Activated CD4-positive, alpha-beta T cell treated with anti-CD3 and anti-CD28 coated beads, Interleukin-2, Interleukin-6, amounts not matched to agents 100 ng/mL and 50 ng/mL, durations not matched to agents 16 hours and 8 hours (primary cell): ENCODE data around the gene GCSAM.

Source experiments
- DNase-seq: peaks from one replicate; pipeline ENCODE4 v3.0.0-alpha.2; 2020

The GCSAM gene

DNA sequence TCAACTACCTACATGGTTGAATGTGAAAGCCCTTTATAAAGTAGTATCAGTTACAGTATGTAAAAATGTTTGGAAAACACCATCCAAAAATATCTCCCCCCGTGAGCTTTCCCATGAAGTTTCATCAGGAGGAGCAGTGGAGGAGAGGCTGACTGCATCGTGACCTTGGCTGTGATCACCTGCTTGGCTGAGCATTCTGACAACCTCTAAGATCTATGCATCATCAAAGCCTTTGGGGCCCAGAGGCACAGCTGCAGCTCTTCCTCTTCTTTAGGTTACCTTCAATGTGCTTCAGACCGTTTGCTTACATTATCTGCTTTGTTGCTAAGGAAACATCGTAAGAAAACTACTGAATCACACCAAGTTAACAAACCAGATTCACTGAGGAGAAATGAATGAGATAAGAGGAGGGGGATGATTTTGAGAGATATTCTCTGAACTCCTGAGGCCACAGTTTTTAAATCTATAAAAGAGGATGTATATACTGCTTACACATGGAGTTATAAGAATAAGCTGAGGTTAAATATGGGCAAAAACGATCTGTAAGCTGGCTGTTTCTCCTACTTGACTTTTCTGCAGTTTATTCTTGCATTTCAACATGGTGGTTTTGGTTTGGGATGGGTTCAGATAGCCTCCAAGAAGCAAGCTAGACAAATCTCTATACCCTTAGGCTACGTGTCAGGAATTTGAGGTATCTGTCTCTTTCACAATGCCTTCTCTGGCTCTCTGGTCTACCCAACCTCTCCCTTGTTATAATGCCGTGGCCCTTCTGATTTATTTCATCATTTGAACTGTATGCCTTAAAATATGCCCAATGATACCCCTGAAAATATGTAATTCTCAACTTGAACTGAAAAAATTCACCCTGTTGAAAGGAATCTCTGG lies 4.0 kb downstream of the GCSAM start:
- DNase-seq: peak; percentile 58

DNA sequence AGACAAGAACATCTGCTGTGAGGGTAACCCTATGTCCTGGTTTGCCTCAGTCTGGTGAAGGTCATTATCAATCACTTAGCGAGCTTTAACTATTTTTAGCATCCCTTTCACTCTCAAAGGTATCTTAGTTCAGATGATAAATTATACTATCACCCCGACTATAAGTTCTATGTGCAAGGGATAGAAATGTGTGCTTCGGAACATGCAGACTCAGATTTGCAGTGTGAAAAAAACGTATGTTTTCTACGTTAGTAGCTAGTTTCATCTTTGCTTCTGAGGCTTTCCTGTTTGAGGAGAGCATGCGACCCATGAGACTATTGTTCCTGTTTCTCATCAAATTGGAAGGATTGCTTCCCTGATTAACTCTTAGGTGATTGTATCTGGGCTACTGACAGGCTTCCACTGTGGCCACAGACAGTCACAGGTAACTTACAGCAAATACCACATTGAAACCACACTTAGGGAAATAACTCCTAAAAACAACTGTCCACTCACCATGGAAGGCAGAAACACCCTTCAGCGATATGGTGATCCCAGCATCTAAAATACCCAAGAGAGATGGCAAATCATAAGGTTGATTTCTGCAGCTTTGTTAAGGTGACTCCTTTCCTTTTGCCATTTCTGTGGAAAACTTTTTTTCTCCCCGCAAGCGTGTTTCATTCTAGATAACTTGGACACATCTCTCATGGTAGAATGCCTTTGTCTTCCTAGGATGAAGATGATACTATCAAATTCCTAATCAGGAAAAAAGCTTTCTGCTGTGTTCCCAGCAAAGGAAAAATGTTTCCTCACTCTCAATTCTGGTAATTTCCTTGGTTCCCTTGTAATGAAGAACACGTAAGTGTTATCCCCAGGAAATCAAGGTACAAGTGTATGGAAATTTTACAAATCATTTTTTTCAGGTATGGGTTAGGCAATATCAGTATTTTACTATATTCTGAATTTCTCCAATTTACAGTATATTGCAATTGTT lies 5.2 kb downstream of the GCSAM start:
- DNase-seq: peak; percentile 39

DNA sequence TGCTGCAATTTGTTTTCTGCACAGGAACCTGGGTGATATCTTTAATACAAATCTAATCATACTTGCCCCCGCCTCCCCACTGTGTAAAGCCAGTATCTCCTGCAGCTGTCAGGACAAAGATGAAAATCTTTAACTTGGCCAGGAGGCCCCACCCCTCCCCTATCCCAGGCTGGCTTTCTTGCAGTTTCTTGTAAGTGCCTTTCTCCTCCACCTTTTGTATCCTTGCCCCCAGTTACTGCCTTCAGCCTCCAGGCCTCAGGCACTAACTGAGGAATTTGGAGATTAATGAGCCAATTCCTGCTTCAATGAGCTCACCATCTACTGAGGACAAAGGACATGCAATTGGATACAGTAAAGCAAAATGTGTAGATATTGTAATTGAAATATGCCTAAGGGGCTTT lies 6.5 kb downstream of the GCSAM start:
- DNase-seq: no peak

DNA sequence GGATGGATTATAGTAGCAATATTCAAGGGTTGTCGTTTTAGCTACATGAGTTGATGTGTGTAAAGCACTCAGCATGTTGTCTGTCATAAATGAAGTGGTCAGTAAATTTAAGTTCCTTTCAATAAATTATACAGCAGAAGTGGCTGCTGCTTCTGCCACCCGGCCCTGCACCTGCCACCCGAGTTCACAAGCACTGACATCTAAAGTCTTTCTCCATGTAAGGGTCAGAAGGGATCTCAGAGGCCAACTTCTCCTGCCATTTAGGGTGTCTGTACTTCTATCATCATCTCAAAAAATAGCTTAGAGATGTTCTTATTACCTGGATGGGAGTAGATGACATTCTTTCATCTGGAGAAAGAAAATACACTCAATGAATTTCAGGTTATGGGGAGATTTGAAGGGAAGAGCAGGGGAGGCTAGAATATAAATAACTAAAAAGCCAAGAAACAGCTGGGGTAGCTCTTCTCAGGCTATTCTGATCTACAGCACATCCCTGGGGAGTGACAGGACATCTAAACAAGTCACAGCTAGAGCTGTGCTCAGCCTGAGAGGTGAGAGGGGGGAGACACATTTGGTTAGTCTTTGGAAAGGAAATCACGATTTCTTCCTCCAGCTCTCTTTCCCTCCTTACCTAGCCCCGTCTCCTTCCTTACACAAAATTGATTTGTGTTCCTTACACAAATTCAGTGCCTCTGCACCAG lies 8.0 kb downstream of the GCSAM start:
- DNase-seq: no peak

DNA sequence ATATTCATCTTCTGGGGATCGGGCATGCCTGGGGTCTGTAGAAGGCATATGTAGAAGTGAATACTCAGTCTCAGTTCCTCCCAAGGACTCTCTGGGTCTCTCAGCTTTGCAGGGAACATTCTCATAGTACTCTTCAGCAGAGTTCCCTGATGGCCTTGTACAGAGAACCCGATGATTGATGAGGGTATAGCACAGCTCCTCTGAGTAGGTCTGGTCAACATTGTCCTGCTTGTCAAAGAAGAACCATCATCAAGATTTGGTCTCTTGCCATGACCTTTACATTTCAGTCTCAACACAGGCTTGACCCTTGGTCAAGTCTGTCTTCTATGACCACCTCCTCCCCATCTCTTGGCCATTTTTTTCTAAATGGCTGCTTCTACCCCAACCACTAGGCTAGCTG lies 9.5 kb downstream of the GCSAM start:
- DNase-seq: no peak

DNA sequence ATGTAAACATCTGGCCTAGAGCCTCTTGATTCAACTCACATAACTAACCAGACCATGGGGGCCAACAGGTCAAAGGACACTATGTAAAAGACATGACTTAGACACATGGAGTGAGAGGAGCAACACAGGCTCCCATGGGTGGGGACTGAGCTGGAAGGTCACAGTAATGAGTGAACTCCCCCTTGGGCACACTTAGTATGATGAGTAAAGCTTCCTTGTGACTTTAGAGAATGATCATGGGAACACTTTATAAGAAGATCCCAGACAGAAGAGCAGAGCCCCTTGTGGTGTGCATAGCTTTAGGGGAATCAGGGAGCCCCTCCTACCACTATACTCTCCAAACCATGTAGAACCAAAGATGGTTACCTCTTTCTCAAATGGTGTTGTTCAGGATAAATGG lies 10.2 kb downstream of the GCSAM start:
- DNase-seq: no peak

DNA sequence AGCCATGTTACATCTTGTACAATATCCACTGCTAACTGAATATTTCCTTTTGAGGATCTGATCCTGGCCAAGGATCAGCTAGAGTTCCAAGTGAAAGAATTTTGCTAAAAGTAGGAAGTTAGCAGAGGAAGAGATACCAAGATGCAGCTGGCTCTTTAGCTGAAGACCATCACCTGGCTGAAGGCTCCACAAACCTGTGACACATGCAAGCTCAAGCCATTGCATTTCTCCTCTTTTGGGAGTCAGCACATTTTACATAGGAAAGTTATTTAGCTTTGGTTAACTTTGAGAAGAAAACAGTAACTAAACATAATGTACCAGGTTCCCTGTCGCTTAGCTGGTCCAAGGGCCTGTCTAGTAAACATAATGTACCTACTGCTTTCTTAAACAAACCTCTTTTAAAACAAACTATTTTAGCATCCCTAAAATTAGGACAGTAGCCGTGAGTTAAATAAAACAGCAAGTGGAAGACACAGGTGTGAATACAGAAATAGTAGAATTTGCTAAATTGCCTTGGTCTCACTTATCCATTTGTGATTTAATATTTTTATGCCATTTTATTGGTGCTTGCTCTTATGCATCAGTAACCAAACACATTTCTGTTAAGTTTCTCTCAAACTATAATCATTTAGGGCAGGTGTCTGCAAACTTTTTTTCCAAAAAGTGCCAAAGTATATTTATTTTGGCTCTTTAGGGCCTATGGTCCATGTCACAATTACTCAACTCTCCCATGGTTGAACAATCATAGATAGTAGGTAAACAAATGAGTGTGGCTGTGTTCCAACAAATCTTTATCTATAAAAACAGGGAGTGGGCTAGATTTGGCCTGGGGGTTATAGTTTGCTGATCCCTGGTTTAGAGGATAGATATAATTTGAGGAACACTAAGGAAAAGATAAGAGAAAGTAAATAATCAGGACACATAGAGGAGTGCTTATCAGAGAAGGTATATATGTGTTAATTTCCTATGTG lies 11.2 kb downstream of the GCSAM start:
- DNase-seq: no peak

DNA sequence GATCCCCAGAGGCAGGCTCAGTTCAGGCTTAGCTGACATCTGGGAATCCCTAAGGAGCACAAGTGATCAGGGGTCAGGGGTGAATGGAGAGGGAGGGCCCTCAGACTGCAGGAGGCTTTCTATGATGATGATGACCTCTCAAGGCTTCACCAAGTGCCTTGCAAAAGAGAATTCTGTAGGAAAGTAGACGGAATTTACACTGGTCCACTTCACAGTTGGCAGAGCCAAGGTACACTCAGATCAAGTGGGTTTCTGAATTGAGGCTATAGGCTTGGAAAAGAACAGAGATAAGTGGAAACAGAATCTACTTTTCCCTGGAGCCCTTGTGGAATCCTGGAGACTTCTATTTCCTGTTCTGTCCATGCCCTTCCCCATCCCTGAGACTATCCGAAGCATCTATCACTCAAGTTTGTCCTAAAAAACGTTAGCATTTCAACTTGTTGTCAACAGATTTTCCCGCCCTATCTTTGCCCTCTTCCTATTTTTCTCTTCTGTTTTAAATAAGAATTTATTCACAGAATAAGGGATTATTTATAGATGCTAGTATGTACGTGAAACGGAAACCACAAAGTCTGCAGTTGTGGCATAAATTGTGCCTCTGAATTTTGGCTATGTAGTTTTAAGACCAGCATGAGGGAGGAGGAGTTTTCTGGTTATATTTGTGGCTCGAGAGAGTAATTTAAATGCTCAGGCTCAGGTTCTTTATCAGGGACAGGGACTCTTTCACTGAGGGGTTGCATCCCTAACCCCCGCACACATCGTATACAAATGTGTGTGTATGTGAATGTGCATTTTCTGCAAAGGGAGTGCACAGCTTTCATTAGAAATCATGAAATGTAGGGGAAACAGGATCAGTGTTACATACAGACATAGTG lies 12.8 kb downstream of the GCSAM start:
- DNase-seq: no peak

DNA sequence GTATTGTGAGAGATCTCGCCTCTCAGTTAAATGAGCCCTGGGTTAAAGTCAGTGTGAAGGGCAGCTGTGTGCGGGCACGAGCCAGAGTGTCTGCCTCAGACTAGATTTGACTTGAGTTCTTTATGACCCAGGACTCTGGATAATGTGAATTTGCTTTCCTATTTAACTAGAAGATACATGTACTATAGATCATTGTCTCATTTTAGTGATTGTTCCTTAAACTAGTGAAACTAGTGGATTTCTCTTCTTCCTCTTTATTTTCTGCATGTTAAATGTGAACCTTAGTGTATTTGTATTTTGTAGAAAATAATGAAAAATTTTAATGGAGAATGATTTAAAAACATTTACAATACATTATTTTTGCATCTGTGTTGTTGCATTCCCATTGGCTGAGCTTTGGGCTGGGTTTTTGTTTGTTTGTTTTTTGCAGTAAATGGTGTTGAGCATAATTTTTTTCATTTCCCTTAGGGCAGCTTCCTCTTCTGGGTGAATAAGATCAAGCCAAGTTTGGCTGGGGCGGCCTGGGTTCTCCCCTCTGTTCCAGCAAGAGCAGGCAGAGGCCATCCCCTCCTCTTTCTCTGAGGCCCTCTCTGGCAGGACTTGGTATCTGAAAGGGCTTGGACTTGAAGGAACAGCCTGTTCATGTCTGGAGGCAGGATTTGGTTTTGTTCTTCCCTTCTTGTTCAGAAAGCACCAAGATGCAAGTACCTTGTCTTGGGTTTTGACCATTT lies 15.0 kb downstream of the GCSAM start:
- no peak for DNase-seq

DNA sequence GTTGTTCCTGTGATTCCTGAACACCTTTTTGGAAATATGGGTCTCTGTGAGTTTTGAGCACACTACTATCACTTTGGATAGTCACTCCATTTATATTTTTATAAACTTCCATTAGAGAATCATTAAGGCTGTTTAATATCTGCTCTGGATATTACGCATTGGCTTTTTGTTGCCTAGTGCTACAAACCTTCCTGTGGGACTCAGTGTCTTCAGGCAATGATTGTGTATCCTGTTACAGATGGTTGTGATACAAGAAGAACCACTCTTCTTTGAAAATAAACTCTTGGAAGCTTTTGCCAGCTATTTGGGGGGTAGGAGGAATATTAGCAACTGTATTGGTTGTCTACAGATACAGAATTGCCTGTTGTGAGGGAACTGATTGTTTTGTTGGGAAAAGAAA lies 15.6 kb downstream of the GCSAM start:
- DNase-seq: no peak

DNA sequence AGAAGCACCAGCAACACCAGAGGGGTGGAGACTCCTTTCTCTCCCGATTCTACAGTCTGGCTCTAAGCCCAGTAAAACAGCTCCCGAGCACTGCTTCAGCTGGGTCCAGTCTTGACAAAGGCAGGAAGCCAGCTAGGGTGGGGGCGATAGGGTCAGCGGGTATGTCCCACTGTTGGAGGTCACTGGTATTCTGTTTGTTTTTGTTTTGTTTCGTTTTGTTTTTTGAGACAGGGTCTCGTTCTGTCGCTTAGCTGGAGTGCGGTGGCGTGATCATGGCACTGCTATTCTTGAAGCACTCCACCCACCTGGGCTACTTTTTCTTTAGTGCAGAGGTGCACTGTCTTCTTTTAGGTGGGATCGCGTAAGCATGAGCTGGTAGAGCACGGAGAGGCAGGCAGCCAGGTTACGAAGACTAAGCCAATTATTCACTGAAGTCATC lies 16.3 kb downstream of the GCSAM start:
- no peak for DNase-seq

DNA sequence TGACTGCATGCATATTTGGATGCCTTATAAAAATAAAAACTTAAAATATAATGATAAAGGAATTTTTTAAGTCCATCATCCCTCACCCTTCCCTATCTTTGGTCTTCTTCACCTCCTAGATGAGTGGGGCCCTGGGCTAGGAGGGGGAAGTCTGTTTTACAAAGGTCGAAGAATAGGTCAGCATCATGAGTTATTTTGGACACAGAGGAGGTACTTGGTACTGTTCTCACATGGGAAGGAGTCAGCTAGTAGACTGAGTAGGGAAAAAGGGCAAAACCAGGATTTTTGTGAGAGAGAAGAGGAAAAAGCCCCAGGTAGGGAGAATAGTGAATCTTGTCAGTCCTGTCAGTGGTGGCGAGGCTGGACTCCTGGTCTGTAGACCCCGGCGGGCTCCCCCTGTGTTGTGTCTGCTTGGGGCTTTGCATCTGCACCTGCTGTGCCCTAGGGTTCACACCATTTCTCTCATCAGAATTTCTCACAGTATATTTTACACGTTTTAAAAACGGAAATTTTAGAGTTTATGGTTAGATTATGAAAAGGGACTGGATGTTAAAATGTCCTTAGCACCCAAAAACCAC lies 17.2 kb downstream of the GCSAM start:
- DNase-seq: no peak

DNA sequence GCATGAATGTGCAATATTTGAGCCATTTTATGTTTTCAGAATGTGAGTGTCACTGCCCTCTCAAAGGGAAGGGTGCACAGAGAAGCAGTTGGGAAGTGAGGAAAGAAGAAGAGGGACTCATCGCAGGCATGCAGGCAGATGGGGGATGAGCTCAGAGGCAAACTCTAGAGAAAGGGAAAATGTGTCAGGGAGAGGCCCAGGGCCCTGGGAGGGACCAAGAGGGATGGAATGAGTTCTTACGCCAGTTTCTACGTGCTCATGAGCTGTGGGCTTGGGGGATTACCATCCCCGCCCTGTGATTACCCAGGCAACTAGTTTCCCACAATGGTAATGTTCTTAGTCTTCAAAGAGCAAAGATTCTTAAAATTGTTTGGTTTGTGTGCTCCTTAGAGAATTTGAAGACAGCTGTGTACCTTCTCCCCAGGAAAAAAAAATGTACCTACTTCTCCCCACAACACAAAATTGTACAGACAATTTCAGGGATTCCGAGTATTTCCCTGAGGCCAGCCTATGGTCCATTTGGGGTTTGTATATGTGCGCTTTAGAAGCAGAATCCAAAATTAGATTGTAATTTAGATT lies 17.8 kb downstream of the GCSAM start:
- no peak for DNase-seq

DNA sequence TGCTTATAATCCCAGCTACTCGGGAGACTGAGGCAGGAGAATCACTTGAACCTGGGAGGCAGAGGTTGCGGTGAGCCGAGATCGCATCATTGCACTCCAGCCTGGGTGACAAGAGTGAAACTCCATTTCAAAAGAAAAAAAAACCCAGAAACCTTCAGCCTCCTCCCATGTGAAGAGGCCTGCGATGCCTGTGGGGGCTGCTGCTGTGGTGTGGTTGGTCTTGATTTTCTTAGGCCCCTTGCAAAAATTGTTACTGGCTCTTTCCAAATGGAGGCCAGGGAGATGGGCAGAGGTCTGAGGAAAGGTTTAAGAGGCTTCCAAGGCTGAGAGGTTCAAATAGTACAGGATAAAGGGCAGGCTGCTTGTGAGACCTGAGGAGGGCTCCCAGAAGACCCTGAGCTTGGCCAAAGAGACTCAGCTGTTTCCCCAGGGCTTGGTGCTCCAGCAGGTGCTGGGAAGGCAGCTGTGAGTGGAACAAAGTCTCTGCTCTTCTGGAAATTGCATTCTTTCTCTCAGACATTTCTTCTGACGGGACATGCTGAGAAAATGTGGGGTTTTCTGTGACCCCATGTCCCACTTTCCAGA lies 18.4 kb downstream of the GCSAM start:
- no peak for DNase-seq

DNA sequence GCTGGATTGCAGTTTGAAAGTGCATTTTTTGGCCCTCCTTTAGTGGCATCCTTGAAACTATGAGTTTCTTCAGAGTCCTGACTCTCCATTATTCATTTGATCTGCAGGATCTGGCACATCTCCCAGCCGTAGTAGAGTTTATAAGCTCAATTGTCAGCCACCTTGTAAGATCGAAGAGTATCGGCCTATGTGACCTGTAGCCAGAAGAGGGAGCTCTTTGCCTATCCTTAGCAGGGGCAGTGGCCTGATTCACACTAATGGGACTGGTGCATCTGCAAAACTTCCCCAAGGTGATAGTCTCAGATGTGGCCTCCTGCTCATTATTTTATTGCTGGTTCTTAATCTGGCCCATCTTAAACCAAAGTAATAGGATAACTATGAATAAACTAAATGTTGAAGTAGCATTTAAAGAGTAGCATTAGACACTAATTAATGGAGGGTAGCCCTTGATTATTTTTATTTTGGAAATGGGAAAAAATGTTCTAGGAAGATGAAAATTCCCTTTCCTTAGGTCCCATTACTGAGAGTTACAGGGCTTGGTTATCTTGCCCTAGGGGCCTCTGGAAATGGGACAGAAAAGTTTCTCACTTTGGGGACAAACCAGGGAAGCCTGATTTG lies 21.2 kb downstream of the GCSAM start:
- peak; percentile 80 for DNase-seq

DNA sequence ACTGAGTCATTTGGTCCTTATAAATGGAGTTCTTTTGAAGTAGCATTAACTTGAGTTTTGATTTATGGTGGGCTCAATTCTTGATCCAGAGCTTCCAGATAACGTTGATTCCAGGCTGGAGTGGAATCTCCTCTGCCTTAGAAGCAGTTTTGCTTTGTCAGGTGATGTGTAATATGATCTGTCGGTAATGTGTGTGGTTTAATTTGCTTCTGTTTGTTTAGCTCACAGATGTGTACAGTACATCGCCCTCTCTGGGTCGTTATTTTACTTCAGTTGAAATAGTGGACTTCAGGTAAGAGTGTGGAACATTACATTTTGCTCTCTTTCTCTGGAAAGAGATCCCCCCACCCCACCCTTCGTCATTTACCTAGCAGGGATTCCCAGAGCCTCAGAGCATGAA lies 23.7 kb downstream of the GCSAM start:
- DNase-seq: no peak

DNA sequence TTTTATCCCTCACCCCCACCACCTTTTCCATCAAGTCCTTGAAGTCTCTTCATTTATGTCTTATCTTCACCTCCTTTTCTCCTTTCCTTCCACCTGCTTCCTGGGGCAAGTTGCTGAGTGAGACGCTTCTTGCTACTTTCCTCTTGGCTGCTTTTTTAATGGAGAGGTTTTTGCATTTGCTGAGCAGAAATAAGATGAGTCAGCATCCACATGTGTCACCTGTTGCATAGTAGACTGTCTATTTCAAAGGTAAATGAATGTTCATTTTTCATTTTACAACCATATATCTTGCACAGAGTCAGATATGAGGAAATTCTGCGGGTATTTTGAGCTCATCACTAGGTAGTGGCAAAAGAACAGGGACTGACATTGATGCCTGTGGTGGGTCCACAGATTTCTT lies 28.3 kb downstream of the GCSAM start:
- no peak for DNase-seq

DNA sequence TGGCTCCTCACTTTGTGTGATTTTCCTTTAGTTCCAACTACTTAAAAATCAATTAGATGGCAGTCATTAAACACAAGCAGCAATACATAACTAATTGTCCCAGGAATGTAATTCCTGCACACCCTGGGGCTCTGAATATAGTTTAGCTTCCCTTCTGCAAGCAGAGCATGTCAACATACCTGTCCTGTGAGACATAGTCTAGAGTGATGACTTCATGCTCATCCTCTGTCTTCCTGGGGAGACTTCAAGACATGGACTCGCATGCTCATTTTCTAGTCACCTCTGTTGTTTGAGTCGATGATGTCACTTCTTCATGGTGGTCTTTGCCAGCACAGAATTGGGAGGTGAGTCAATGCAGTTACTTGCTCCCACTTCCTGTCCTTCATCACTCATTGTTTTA lies 31.1 kb downstream of the GCSAM start:
- no peak for DNase-seq

DNA sequence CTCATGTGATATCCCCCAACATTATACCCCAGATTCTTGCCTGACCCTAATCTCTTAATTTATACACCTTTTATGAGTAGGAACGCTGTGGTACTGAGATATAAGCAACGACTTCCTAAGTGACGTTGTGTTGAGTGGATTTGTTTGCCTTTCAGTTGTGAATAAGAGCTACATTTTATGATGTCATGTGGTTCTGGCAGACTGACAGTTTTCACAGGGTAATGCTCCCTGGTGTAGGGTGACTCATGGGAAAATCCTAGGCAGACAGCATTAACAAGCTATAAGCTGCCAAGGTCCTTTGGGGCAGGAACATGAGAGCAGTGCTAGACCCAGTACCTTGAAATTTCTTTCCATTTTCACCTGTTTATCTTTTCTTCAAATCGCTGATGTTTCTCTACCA lies 35.7 kb downstream of the GCSAM start:
- peak; percentile 41 for DNase-seq
